Measurements from ENCODE around the gene GNLY.

GNLY gene

GRCh38 chr2:85714841-85715240 lies 20.7 kb downstream of the GNLY start:
- Mint-ChIP-seq H3K9me3 (no peaks in the 10 kb centered on the region), H3K4me3 (no peak overlapping the region), H3K4me1 (ENCODE audit: low read depth) (peaks cover 17% of the 10 kb centered on the region), H3K27ac (no peak overlapping the region), H3K36me3 (ENCODE audit: low read depth) (no peaks in the 10 kb centered on the region), H3K27me3 (ENCODE audit: low read depth) (peaks cover 19% of the 10 kb centered on the region)
- no peak for DNase-seq (ENCODE audit: low spot score)

- H3K4me1 Mint-ChIP-seq (ENCODE audit: low read depth) = peaks cover 15% of the 10 kb centered on the region
- no peaks in the 10 kb centered on the region for H3K36me3 Mint-ChIP-seq (ENCODE audit: low read depth)
- H3K27ac Mint-ChIP-seq = no peak overlapping the region
- H3K9me3 Mint-ChIP-seq = peaks cover 8% of the 10 kb centered on the region
- DNase-seq (ENCODE audit: low spot score) = no peak
- peaks cover 23% of the 10 kb centered on the region for H3K27me3 Mint-ChIP-seq (ENCODE audit: low read depth)
- H3K4me3 Mint-ChIP-seq = no peak overlapping the region
These were observed 22.3 kb downstream of the GNLY start for GRCh38 chr2:85716346-85716914.

GRCh38 chr2:85717308-85718008 lies 23.3 kb downstream of the GNLY start:
- DNase-seq (ENCODE audit: low spot score) = no peak
- peaks cover 15% of the 10 kb centered on the region for H3K4me1 Mint-ChIP-seq (ENCODE audit: low read depth)
- peaks cover 23% of the 10 kb centered on the region for H3K27me3 Mint-ChIP-seq (ENCODE audit: low read depth)
- H3K36me3 Mint-ChIP-seq (ENCODE audit: low read depth) = no peaks in the 10 kb centered on the region
- peaks cover 8% of the 10 kb centered on the region for H3K9me3 Mint-ChIP-seq
- no peak overlapping the region for H3K4me3 Mint-ChIP-seq
- H3K27ac Mint-ChIP-seq = no peak overlapping the region

GRCh38 chr2:85718009-85718391 lies 23.8 kb downstream of the GNLY start:
- peaks cover 15% of the 10 kb centered on the region for H3K4me1 Mint-ChIP-seq (ENCODE audit: low read depth)
- H3K9me3 Mint-ChIP-seq = peaks cover 8% of the 10 kb centered on the region
- DNase-seq (ENCODE audit: low spot score) = no peak
- no peak overlapping the region for H3K4me3 Mint-ChIP-seq
- H3K27me3 Mint-ChIP-seq (ENCODE audit: low read depth) = peaks cover 23% of the 10 kb centered on the region
- no peak overlapping the region for H3K27ac Mint-ChIP-seq
- H3K36me3 Mint-ChIP-seq (ENCODE audit: low read depth) = no peaks in the 10 kb centered on the region

- Mint-ChIP-seq H3K27ac (no peak overlapping the region), H3K27me3 (ENCODE audit: low read depth) (peaks cover 23% of the 10 kb centered on the region), H3K36me3 (ENCODE audit: low read depth) (no peaks in the 10 kb centered on the region), H3K9me3 (peaks cover 8% of the 10 kb centered on the region), H3K4me3 (no peak overlapping the region), H3K4me1 (ENCODE audit: low read depth) (peaks cover 13% of the 10 kb centered on the region)
- DNase-seq (ENCODE audit: low spot score) = no peak
These were observed 24.8 kb downstream of the GNLY start for GRCh38 chr2:85718885-85719492.

- no peak overlapping the region for H3K27ac Mint-ChIP-seq
- peaks cover 8% of the 10 kb centered on the region for H3K9me3 Mint-ChIP-seq
- no peak for DNase-seq (ENCODE audit: low spot score)
- H3K36me3 Mint-ChIP-seq (ENCODE audit: low read depth) = no peaks in the 10 kb centered on the region
- no peak overlapping the region for H3K4me3 Mint-ChIP-seq
- H3K4me1 Mint-ChIP-seq (ENCODE audit: low read depth) = peaks cover 11% of the 10 kb centered on the region
- H3K27me3 Mint-ChIP-seq (ENCODE audit: low read depth) = peaks cover 28% of the 10 kb centered on the region
These were observed 25.6 kb downstream of the GNLY start for GRCh38 chr2:85719609-85720240.

- Mint-ChIP-seq H3K27ac (no peak overlapping the region), H3K4me3 (no peak overlapping the region), H3K9me3 (peaks cover 8% of the 10 kb centered on the region), H3K36me3 (ENCODE audit: low read depth) (no peaks in the 10 kb centered on the region), H3K27me3 (ENCODE audit: low read depth) (peaks cover 34% of the 10 kb centered on the region), H3K4me1 (ENCODE audit: low read depth) (peaks cover 4% of the 10 kb centered on the region)
- no peak for DNase-seq (ENCODE audit: low spot score)
These were observed 26.4 kb downstream of the GNLY start for GRCh38 chr2:85720533-85720932.

- H3K27ac Mint-ChIP-seq = no peak overlapping the region
- no peaks in the 10 kb centered on the region for H3K36me3 Mint-ChIP-seq (ENCODE audit: low read depth)
- peaks cover 27% of the 10 kb centered on the region for H3K27me3 Mint-ChIP-seq (ENCODE audit: low read depth)
- H3K4me1 Mint-ChIP-seq (ENCODE audit: low read depth) = no peaks in the 10 kb centered on the region
- no peak overlapping the region for H3K4me3 Mint-ChIP-seq
- peaks cover 8% of the 10 kb centered on the region for H3K9me3 Mint-ChIP-seq
- no peak for DNase-seq (ENCODE audit: low spot score)
These were observed 27.5 kb downstream of the GNLY start for GRCh38 chr2:85721641-85722040.

GRCh38 chr2:85722519-85722918 lies 28.4 kb downstream of the GNLY start:
- Mint-ChIP-seq H3K27me3 (ENCODE audit: low read depth) (peaks cover 29% of the 10 kb centered on the region), H3K4me1 (ENCODE audit: low read depth) (no peaks in the 10 kb centered on the region), H3K36me3 (ENCODE audit: low read depth) (no peaks in the 10 kb centered on the region), H3K9me3 (peaks cover 8% of the 10 kb centered on the region), H3K4me3 (no peak overlapping the region), H3K27ac (no peak overlapping the region)
- DNase-seq (ENCODE audit: low spot score) = no peak

- Mint-ChIP-seq H3K36me3 (ENCODE audit: low read depth) (no peaks in the 10 kb centered on the region), H3K27me3 (ENCODE audit: low read depth) (peaks cover 31% of the 10 kb centered on the region), H3K4me1 (ENCODE audit: low read depth) (no peaks in the 10 kb centered on the region), H3K9me3 (peaks cover 8% of the 10 kb centered on the region), H3K27ac (no peak overlapping the region), H3K4me3 (no peak overlapping the region)
- no peak for DNase-seq (ENCODE audit: low spot score)
These were observed 29.7 kb downstream of the GNLY start for GRCh38 chr2:85723707-85724360.

- Mint-ChIP-seq H3K4me1 (ENCODE audit: low read depth) (peaks cover 6% of the 10 kb centered on the region), H3K27ac (no peak overlapping the region), H3K9me3 (peaks cover 8% of the 10 kb centered on the region), H3K27me3 (ENCODE audit: low read depth) (peaks cover 34% of the 10 kb centered on the region), H3K36me3 (ENCODE audit: low read depth) (no peaks in the 10 kb centered on the region), H3K4me3 (no peak overlapping the region)
- DNase-seq (ENCODE audit: low spot score) = no peak
These were observed 30.6 kb downstream of the GNLY start for GRCh38 chr2:85724731-85725181.

GRCh38 chr2:85725451-85725850 lies 31.3 kb downstream of the GNLY start:
- peaks cover 6% of the 10 kb centered on the region for H3K4me1 Mint-ChIP-seq (ENCODE audit: low read depth)
- H3K9me3 Mint-ChIP-seq = peaks cover 4% of the 10 kb centered on the region
- peaks cover 31% of the 10 kb centered on the region for H3K27me3 Mint-ChIP-seq (ENCODE audit: low read depth)
- H3K27ac Mint-ChIP-seq = no peak overlapping the region
- DNase-seq (ENCODE audit: low spot score) = no peak
- H3K4me3 Mint-ChIP-seq = no peak overlapping the region
- H3K36me3 Mint-ChIP-seq (ENCODE audit: low read depth) = no peaks in the 10 kb centered on the region

GRCh38 chr2:85727798-85728197 lies 33.6 kb downstream of the GNLY start:
- no peak for DNase-seq (ENCODE audit: low spot score)
- Mint-ChIP-seq H3K27ac (no peak overlapping the region), H3K4me1 (ENCODE audit: low read depth) (peaks cover 6% of the 10 kb centered on the region), H3K4me3 (no peak overlapping the region), H3K9me3 (no peaks in the 10 kb centered on the region), H3K27me3 (ENCODE audit: low read depth) (peaks cover 29% of the 10 kb centered on the region), H3K36me3 (ENCODE audit: low read depth) (no peaks in the 10 kb centered on the region)

GRCh38 chr2:85728342-85728741 lies 34.2 kb downstream of the GNLY start:
- no peak overlapping the region for H3K4me3 Mint-ChIP-seq

More at GRCh38 chr2:85728342-85728741, 34.2 kb downstream of the GNLY start:
- Mint-ChIP-seq H3K36me3 (ENCODE audit: low read depth) (no peaks in the 10 kb centered on the region), H3K27ac (no peak overlapping the region), H3K9me3 (no peaks in the 10 kb centered on the region), H3K27me3 (ENCODE audit: low read depth) (peaks cover 29% of the 10 kb centered on the region), H3K4me1 (ENCODE audit: low read depth) (peaks cover 6% of the 10 kb centered on the region)
- no peak for DNase-seq (ENCODE audit: low spot score)
